ENCODE measurements around the gene TMEM132A.

- peak; percentile 48; the same call in 1 of the 2 replicates for TF ChIP-seq POLR2AphosphoS5 (IDR thresholded peaks at IDR 0.05; ENCODE audit: low read depth, low read length)
- TF ChIP-seq SIN3A (IDR thresholded peaks at IDR 0.05; ENCODE audit: borderline replicate concordance, insufficient read depth, low read depth, low read length), result peak; percentile 78; the same call in 1 of the 2 replicates
- no peak for TF ChIP-seq CTCF (IDR thresholded peaks at IDR 0.05)
Observed at GRCh38 chr11:60913793-60914632, 10.2 kb upstream of the TMEM132A start, which contains the start of gene TMEM109.

Measured in Panc1 (cell line).